Stimulated activated CD4-positive, alpha-beta T cell treated with anti-CD3 and anti-CD28 coated beads, Interleukin-2, amount 100 ng/mL, for 24 hours (primary cell): ENCODE results near the gene C22orf15.

Source experiments
- DNase-seq, 2 donors: peaks; one replicate each; pipeline ENCODE4 v3.0.0-alpha.2; 2020

Gene C22orf15

DNA sequence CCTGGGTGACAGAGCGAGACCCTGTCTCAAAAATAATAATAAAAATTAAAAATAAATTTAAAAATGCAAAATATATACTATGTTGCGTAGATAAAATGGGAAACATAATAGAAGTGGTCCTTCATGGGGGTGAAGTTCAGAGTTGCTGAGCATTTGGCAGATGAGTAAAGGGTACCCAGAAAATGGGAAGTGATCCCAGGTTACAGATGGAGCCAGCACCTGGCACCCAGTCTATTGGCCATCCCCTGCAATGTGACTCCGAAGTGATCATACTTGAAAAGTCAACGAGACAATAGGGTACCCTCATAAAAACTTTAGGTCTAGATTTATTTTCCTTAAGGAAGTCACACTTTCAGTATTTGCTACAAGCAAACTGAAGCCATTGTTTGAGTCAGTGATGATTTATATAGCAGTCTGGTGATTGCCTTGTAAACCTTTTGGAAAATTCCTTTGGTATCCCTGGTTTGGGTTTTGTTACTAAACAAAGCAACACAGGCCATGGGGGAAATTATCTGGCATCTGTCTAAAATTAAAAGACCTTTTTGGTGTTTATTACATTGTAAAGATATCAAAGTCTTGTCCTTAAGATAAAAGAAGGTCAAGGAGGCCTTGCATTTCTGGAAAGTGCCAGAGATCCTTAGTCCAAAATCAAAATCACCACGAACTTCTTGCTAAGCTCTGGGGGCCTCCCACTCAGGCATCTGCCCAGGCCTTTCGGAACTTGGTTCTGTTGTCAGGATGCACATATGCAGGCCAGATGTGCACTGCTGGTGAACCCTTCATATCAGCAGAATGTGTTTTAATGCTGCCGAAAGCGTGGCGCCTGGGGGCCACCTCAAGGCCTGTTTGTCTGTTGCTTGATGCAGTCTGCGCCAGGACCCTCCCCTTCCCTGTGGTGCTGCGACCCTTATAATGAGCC lies 28.3 kb downstream of the C22orf15 start:
- no peak for DNase-seq

GRCh38 chr22:23791738-23792645 lies 29.2 kb downstream of the C22orf15 start:
- no peak for DNase-seq

- no peak for DNase-seq
These were observed 30.5 kb downstream of the C22orf15 start for GRCh38 chr22:23793326-23793725.

DNA sequence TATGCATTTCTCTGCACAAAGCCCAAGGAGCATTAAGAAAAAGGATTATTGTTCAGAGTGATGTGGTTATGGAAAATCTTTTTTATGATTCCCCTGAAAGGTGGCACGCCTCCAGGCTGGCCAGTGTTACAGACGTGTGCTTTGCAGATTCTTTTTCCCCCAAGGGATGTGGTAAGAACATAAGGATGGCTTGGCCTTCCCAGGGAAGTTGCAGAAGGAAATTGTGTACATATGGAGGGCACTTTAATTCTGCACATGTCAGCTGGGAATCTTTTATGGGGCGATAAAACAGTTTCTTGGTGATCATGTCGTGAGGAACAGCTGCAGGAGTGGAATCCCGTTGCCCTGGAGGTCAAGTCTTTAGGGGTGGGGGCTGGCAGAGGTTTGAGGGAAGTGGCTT lies 33.7 kb downstream of the C22orf15 start:
- DNase-seq, result no peak

GRCh38 chr22:23800297-23801237 lies 37.8 kb downstream of the C22orf15 start:
- DNase-seq, result no peak

GRCh38 chr22:23801238-23801821 lies 38.5 kb downstream of the C22orf15 start:
- no peak for DNase-seq

DNA sequence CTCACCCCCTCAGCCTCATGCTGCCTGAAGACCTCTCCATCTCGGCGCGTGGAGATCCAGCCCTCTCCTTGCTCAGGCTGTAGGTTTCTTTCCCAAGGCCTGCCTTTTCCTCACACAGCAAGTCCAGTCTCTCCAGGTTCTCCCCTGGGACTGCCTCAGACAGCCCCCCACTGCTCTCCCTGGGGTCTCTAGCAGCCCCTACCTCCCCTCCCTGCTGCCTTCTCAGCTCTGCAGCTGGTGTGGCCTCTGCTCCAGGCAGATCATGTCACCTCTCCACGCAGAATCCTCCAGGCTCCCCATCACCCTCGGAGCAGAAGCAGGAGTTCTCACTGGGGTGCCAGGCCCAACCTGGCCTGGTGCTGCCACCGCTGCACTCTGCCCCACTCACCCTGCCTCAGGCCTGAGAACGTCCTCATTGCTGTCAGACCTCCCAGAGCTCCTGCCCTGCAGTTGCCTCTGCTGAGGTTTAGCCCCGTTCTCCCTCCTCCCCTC lies 39.1 kb downstream of the C22orf15 start:
- DNase-seq, result no peak

DNA sequence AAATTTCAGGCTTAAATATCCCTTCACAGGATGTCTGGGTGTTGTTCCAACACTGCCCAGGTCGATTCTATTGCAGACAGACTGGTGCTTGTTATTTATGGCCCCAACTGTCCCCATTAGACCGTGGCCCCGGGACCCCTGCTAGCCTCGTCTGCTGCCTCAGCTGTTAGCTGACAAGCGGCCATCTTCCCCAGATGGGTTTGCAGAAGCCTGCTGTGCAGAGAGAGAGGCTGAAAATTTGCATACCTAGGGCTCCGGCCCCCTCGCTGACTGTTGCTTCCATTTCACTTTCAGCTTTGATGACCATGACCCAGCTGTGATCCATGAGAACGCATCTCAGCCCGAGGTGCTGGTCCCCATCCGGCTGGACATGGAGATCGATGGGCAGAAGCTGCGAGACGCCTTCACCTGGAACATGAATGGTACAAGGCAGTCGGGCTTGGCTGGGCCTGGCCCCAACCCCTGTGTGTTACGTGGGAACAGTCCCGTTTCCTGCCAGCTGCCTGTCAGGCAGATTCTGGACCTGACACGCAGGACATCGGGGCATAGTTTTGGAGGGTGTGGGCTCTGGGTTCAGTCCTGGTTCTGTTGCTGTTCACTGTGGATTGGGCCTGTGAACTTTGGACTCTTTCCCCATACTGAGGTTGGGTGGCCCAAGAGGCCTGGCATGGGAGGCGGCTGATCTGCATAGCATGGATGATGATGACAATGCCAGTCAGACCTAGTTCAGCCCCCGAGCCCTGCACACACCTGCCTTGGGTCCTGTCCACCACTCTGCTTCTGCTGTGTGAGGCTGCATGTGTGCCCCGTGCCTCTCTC lies 40.4 kb downstream of the C22orf15 start:
- no peak for DNase-seq

DNA sequence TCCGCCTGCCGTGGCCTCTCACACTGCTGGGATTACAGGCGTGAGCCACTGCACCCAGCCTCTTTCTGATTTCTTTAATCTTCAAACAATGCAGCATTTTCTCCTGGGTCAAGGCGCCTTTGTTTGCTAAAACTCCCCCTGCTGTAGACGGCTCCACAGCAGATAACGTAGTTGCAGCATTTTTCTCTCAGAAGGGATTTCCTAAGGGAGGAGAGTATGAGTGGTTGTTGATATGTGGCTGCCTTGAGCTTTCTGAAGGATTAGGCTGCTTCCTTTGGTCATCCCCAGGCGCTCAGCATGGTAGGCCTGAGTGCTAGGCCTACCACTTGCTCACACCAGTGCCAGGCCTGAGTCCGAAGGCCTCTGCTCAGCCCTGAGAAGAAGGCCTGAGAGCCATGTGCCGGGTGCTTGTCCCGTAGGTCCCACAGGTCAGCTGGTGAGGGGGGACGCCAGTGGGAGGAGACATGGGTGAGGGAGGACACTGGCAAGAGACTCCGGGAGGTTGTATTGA lies 42.0 kb downstream of the C22orf15 start:
- DNase-seq, result no peak

GRCh38 chr22:23806837-23807236 lies 44.0 kb downstream of the C22orf15 start:
- no peak for DNase-seq

GRCh38 chr22:23812378-23812777 lies 49.6 kb downstream of the C22orf15 start:
- no peak for DNase-seq
